Renal cortex interstitium (tissue), 11 donors: ENCODE results near the gene KIF15. TPM values are rescaled to one million over a fixed set of nuclear protein-coding genes. Genes with fewer than 3 reads are reported as not detected.

ENCODE experiments used
- DNase-seq, 11 donors: peaks; one replicate each; pipeline ENCODE4 v3.0.0-alpha.2; 2013; ENCODE audit warnings: low read depth in 9 of 11, low spot score in 4 of 11; ENCODE audit errors: extremely low read depth in 1 of 11
- polyA plus RNA-seq, 3 donors: library from polyadenylated mRNA; unstranded; fragments of 120-200 nt; gene quantifications; one replicate each; pipeline ENCODE4 v1.2.1, GENCODE V29; 2013; ENCODE audit not compliant: insufficient read length in 3 of 3

The KIF15 gene
- polyA plus RNA-seq, 3 donors = 21.2 to 31.2 (median 30.6) TPM

GRCh38 chr3:44865272-44866035, 103.9 kb downstream of the KIF15 start:
- DNase-seq = no peak

- no peak for DNase-seq
These were observed 106.0 kb downstream of the KIF15 start for GRCh38 chr3:44867421-44868111.

DNA sequence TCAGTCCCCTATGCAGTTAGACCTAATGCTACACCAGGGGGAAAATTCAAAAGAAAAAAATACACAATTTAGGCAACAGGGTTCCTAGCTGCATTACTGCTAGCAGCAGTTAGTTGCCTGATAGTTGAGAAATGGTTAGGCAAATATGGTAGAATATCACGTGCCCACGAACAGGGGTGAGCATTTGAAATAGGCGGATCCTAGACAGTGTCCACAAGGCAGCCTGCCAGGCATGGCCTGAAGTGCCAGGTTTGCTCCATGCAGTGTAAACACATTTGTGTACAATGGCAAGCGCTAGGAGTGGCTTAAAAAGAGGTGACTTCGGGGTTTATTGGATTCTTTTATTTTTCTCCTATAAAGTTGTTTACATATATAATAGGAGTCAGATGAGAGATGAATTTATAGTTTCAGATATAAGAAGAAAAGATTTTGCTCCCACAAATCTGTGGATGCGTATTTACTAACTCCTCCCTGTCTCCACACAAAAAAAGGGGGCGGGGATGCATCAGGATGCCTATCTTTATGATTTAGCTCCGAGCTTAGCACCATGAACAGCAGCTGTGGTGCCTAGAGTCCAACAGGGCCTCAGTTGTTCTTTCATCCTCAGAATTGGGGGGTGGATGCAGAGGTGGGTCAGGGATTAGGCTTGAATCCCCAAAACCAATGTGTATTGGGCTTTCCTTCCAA, 108.9 kb downstream of the KIF15 start:
- DNase-seq = no peak

- DNase-seq = no peak
These were observed 112.7 kb downstream of the KIF15 start, which contains the start of gene TGM4 for GRCh38 chr3:44874308-44874707. TSS of gene TGM4 (plus strand) at chr3:44874608. CDS start at chr3:44874679, 71 bp downstream.

GRCh38 chr3:44875596-44875995, 114.0 kb downstream of the KIF15 start:
- DNase-seq = no peak

- DNase-seq = no peak
These were observed 115.7 kb downstream of the KIF15 start for GRCh38 chr3:44877333-44877732.

GRCh38 chr3:44880284-44880683, 118.7 kb downstream of the KIF15 start:
- DNase-seq = no peak

DNA sequence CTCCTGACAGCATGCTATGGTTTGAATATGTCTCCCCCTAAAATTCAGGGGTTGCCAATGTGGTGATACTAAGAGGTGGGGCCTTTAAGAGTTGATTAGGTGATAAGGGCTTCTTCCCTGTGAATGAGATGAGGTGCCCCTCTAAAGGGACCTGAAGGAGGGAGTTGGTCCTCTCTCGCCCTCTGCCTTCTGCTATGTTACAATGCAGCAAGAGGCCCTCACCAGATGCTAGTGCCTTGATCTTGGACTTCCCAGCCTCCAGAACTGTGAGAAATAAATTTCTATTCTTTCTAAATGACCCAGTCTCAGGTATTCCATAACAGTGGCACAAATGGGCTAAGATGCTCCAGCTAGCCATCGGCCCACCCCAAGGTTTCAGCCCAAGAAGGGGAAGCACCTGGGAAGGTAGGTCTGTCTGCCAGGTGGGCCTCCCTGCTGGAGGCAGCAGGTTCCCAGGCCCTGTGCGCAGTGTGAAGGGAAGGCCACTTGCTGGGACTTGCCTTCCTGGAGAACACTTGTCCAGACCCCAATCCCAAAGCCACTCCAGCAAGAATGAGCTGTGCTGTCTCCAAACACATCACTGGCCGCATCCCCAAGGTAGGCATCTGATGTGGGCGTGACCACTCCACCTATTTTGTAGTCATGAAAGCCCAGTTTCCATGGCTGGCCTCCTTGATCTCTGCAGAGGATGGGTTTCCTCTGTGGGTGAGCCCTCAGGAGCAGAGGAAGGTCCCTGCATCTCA, 121.8 kb downstream of the KIF15 start:
- DNase-seq = no peak

- no peak for DNase-seq
These were observed 122.4 kb downstream of the KIF15 start for GRCh38 chr3:44883999-44884431.

- no peak for DNase-seq
These were observed 124.0 kb downstream of the KIF15 start for GRCh38 chr3:44885618-44886017.

- no peak for DNase-seq
These were observed 125.0 kb downstream of the KIF15 start for GRCh38 chr3:44886561-44886960.

GRCh38 chr3:44887101-44887500, 125.5 kb downstream of the KIF15 start:
- no peak for DNase-seq

GRCh38 chr3:44890258-44890657, 128.7 kb downstream of the KIF15 start:
- DNase-seq = no peak

DNA sequence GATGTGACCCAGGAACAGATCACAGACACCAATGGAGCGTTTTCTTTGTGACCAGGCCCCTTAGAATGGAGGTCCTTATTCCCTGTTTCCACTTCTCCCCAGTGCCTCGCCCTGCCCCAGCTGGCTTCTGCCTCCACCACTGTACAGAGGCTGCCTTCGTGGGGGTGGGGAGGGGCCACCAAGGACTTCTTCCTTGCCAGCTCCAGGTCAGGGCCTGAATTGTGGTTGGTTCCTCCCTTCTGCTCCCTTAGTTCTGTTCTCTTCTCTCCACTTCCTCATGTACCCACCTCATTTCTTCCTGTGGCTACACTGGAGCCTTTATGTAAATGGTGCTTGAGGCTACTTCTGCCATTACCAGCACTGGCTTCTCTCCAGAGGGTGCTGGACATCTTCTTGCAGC, 129.3 kb downstream of the KIF15 start:
- DNase-seq = no peak

DNA sequence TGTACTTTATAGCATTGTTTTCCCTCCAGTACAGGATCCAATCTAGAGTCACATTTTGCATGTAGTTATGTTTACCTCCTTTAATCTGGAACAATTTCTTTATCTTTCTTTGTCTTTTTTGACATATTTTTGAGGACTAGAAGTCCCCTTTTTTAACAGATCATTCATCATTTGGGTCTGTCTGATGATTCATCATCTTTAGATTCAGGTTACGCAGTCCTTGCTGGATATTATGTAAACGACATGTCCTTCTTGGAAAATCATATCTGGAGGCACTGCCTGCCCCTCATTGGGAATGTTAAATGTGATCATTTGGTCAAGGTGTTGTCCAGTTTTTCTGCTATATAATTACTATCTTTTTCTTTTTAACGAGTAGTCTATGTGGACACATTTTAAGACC, 131.1 kb downstream of the KIF15 start:
- DNase-seq = no peak

DNA sequence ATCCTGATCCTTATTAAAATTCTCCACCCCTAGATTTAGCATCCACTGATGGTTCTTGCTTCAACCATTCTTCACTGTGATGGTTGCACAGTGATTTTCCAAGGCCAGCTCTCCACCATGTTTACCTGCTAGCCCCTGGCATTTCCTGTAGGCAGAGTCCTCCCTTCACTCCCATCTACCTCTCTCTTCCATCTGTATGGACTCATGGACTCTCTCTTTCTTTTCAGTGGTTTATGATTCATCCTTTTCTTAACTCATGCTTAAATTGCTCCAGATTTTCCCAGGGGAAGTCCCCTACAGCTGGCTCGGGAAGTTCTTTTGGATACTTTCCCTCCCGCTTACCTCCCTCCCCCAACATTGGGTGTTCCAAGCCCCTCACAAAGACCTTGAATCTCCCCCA, 131.5 kb downstream of the KIF15 start:
- no peak for DNase-seq

DNA sequence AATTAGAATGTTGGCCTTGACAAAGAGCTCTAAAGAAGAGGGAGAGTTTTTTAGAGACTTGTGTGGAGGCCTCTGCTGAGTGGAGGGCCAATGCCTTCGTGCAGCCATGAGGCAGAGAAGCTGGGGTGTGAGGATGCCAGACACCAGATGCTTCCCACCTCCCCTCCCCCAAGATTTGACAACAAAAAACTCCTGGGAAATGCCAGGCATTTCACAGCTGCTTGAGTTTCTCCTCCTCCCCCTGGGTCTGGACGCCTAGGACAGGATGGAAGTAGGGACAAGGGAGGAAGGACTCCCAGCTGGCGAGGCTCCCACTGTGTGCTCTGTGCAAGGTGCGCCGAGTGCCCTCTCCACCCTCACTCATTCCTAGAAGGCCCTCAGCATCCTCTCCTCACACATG, 132.9 kb downstream of the KIF15 start:
- DNase-seq = no peak

DNA sequence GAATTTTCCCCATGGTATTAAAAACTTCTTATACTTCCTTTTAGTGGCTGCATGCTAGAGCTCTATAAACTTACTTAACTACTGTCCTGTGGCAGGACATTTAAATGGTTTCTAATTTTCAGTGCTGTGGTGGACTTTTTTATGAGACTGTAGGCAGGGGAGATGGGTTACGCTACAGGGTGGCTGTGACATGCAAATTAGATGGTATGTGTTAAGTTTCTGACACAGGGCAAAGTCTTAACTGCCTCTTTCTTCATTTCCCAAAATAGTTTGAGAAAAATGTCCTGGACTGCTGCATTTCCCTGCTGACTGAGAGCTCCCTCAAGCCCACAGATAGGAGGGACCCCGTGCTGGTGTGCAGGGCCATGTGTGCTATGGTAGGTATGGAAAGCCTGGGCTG, 134.8 kb downstream of the KIF15 start:
- DNase-seq = no peak

DNA sequence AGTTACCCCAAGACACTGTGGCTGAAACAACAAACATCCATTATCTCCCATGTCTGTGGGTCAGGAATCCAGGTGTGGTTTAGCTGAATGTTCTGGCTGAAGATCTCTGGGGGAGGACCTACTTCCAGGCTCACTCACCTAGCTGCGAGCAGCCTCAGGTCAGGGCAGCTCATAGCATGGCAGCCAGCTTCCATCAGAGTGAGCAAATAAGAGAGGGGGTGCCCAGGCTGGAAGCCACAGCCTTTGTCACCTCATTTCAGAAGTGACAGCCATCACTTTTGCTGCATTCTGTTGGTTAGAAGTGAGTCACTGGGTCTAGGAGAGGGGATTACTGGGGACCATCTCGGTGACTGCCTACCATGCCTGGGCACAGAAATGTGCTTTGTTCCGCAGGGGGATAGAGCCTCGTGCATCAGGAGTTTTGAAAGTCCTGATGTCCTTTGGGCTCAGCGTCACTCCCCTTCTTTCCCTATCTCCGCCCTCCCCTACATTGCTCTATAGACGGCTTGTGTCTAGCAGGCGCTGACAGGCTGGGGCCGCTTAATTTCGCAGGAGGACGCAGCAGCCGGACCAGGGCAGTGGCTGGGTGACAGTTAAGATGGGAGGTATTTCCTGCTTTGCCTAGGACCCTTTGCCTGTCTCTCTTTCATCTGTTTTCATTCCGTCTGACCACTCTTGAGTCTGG, 138.2 kb downstream of the KIF15 start:
- DNase-seq = no peak
